ENCODE data around the gene RIOK1.
"Not testable (repeated sequence)": the region's sequence is repeated elsewhere in the genome, so short reads cannot be mapped to it uniquely, and the experiment has no call there.

The RIOK1 gene

GRCh38 chr6:7441048-7441775 lies 51.6 kb downstream of the RIOK1 start:
- no peak for DNase-seq (ENCODE audit: low read depth, low spot score)

GRCh38 chr6:7442467-7442866 lies 52.9 kb downstream of the RIOK1 start:
- no peak for DNase-seq (ENCODE audit: low read depth, low spot score)

GRCh38 chr6:7445101-7445500 lies 55.5 kb downstream of the RIOK1 start:
- no peak for DNase-seq (ENCODE audit: low read depth, low spot score)

GRCh38 chr6:7445885-7446461 lies 56.4 kb downstream of the RIOK1 start:
- no peak for DNase-seq (ENCODE audit: low read depth, low spot score)

GRCh38 chr6:7446619-7447325 lies 57.2 kb downstream of the RIOK1 start:
- peak; percentile 45 for DNase-seq (ENCODE audit: low read depth, low spot score)

- no peak for DNase-seq (ENCODE audit: low read depth, low spot score)
These were observed 58.6 kb downstream of the RIOK1 start for GRCh38 chr6:7448232-7448631.

- no peak for DNase-seq (ENCODE audit: low read depth, low spot score)
These were observed 59.4 kb downstream of the RIOK1 start for GRCh38 chr6:7449018-7449417.

GRCh38 chr6:7451326-7451725 lies 61.7 kb downstream of the RIOK1 start:
- no peak for DNase-seq (ENCODE audit: low read depth, low spot score)

GRCh38 chr6:7452898-7453297 lies 63.3 kb downstream of the RIOK1 start:
- DNase-seq (ENCODE audit: low read depth, low spot score) = no peak

- DNase-seq (ENCODE audit: low read depth, low spot score) = no peak
These were observed 65.2 kb downstream of the RIOK1 start for GRCh38 chr6:7454696-7455358.

- not testable (repeated sequence) for DNase-seq (ENCODE audit: low read depth, low spot score)
These were observed 66.7 kb downstream of the RIOK1 start for GRCh38 chr6:7456302-7456701.

GRCh38 chr6:7461416-7461815 lies 71.8 kb downstream of the RIOK1 start:
- peak; percentile 57 for DNase-seq (ENCODE audit: low read depth, low spot score)

GRCh38 chr6:7463785-7464184 lies 74.2 kb downstream of the RIOK1 start:
- no peak for DNase-seq (ENCODE audit: low read depth, low spot score)

GRCh38 chr6:7467007-7467897 lies 77.6 kb downstream of the RIOK1 start:
- DNase-seq (ENCODE audit: low read depth, low spot score) = peak; percentile 22
